Measurements from ENCODE around the gene SEMA4G. TPM values are rescaled to one million over a fixed set of nuclear protein-coding genes. Genes with fewer than 3 reads are reported as not detected.

The SEMA4G gene
- total RNA-seq, 3 donors from 2014 or later, result 68.5 to 176 (median 91.9) TPM

DNA sequence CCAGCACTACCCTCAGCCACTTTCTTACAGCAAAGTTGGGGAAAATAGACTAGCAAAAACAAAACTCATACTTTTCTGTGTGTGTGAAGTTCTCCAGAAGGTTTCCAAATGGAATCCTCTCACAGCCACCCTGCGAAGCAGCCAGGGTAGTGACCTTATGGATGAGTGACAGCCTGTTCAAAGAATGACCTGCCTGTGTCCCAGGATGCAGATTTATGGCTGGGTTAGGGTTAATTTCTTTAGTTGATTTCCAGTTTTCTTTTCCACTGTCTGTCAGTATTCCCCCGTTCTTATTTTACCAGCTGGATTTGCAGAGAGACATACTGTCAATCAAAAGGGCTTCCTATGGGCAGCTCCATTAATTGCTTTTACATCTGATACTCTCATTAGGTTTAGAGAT is 2.4 kb upstream of the SEMA4G start:
- ATAC-seq (no peak), DNase-seq (no peak)
- Histone ChIP-seq H3K4me3 (no peak overlapping the region), H3K4me1 (ENCODE audit: low read depth) (peaks cover 22% of the 10 kb centered on the region), H3K9me3 (no peaks in the 10 kb centered on the region), H3K36me3 (ENCODE audit: low read depth) (no peaks in the 10 kb centered on the region)
- intact Hi-C loops (cut with DNase I, micrococcal nuclease), result no loop called here
- TF ChIP-seq, protein P1, sequence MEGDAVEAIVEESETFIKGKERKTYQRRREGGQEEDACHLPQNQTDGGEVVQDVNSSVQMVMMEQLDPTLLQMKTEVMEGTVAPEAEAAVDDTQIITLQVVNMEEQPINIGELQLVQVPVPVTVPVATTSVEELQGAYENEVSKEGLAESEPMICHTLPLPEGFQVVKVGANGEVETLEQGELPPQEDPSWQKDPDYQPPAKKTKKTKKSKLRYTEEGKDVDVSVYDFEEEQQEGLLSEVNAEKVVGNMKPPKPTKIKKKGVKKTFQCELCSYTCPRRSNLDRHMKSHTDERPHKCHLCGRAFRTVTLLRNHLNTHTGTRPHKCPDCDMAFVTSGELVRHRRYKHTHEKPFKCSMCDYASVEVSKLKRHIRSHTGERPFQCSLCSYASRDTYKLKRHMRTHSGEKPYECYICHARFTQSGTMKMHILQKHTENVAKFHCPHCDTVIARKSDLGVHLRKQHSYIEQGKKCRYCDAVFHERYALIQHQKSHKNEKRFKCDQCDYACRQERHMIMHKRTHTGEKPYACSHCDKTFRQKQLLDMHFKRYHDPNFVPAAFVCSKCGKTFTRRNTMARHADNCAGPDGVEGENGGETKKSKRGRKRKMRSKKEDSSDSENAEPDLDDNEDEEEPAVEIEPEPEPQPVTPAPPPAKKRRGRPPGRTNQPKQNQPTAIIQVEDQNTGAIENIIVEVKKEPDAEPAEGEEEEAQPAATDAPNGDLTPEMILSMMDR (IDR thresholded peaks at IDR 0.05), result no peak

DNA sequence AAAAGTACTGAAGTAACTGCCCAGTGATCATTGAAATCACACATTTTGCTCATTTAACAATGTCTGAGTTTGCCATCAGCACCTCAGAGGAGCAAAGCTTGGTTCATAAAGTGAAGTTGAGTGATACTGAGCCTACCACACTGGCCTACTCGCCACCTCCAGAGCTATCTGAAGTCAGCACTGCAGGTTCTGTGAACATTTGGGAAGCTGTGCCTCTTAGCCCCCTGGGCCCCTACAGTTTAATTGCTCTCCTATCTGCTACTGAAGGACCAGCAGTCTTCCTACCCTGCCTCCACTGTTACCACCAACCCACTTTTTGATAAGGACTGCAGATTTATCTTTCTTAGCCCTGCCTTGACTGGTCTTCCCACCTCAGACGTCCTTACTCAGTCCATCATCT is 2.0 kb upstream of the SEMA4G start:
- Histone ChIP-seq H3K36me3 (ENCODE audit: low read depth) (no peaks in the 10 kb centered on the region), H3K4me3 (no peak overlapping the region), H3K9me3 (no peaks in the 10 kb centered on the region), H3K4me1 (ENCODE audit: low read depth) (peaks cover 26% of the 10 kb centered on the region)
- ATAC-seq (no peak), DNase-seq (no peak)
- TF ChIP-seq, protein P1 (IDR thresholded peaks at IDR 0.05), result no peak
- intact Hi-C loops (cut with DNase I, micrococcal nuclease), result no loop called here

DNA sequence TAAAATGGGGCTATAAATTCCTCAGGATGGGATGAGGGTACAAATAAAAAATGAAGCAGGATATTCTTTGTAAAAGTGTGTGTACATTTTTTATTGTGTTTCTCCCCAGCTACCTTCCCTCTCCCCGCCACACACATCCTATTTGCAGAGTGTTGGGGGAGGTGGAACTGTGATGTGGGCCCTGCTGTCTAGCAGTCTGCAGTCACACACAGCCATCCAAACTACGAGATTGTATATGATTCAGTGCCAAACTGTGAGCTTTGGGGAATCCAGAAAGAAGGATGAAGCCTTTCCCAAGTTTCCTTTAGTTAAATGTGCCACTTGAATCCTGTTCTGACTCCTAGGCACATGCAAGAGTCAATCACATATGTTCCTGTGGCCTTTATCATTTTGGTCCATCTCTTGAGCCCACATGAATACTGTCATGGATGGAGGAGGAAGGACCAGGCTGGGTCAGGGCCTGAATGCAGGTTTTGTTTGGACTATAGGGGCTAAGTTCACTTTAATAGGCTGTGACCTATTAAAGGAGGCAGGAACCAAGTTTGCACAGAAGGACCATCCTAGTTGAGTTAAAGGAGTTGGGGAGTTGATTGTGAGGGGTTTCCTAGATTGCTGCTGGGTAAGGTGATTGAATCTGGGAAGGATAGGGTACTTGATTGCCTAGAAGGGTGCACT is 1.1 kb upstream of the SEMA4G start:
- no peaks in the 10 kb centered on the region for H3K9me3 ChIP-seq
- intact Hi-C loops (cut with DNase I, micrococcal nuclease), result no loop called here
- H3K4me3 ChIP-seq, result no peak overlapping the region
- H3K36me3 ChIP-seq (ENCODE audit: low read depth), result no peaks in the 10 kb centered on the region
- TF ChIP-seq, protein P1 (IDR thresholded peaks at IDR 0.05), result no peak
- DNase-seq, result no peak
- H3K4me1 ChIP-seq (ENCODE audit: low read depth), result peaks cover 27% of the 10 kb centered on the region
- peak; percentile 24 for ATAC-seq

DNA sequence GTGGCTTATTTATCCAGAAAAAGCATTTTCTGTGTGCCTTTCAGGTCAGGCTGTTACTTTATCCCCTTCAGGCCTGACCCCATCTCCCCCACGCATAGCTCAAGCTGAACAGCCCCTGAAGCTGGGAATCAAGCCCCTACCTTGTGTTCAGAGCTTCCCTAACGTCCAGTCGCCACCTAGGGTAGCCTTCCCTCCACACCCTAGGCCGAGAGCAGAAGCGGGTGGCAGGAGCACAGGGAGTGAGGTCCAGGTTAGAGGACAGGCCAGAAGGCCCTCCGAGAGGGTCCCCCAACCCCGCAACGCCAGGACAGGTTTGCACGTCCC is 479 bp upstream of the SEMA4G start:
- TF ChIP-seq, protein P1 (IDR thresholded peaks at IDR 0.05), result no peak
- Histone ChIP-seq H3K4me3 (peak overlapping the region; percentile 77), H3K9me3 (no peaks in the 10 kb centered on the region), H3K36me3 (ENCODE audit: low read depth) (no peaks in the 10 kb centered on the region), H3K4me1 (ENCODE audit: low read depth) (peaks cover 27% of the 10 kb centered on the region)
- DNase-seq (peak in 1 of 3 donors; percentile 65), ATAC-seq (peak; percentile 21)
- intact Hi-C loops (cut with DNase I, micrococcal nuclease), result no loop called here

DNA sequence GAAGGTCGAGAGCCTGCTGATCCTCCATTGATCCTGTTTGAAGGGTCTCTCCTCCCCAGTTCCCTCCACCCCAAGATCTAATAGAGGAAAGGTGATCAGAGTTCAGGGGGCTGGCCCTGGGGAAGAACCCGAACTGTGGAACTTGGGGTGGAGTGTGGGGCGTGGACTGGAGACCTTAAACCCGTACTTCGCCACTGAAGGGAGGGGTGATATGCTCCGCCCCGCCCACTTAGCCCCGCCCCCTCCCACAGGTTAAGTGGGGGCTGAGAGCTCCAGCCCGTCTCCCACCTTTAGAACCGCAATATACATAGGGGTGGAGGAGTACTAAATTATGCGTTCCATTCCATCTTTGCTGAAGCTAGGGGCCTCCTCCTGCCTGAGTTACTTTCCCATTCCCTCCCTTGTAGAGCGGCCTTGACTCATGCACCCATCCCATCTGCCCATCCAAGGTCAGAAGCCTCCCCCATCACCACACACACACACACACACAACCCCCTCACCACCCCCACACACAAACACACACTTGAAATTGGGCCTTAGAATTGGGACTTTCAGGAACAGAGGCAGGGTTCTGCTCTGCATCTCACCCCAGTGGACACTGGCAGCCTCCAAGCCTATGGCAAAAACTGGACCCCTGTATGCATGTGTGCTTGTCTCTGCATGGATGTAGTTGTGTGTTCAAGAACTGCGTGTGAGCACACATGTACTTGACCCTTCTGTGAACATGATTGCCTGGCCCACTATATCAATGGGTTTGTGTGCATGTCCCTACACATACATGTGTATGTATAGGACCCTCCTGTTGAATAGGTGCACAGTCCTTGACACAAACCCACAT is 991 bp downstream of the SEMA4G start:
- TF ChIP-seq, protein P1 (IDR thresholded peaks at IDR 0.05), result no peak
- Histone ChIP-seq H3K4me3 (peak overlapping the region; percentile 77), H3K9me3 (no peaks in the 10 kb centered on the region), H3K36me3 (ENCODE audit: low read depth) (no peaks in the 10 kb centered on the region), H3K4me1 (ENCODE audit: low read depth) (peaks cover 27% of the 10 kb centered on the region)
- DNase-seq, result peak; percentile 89 to 95 (median 91)
- intact Hi-C loops (cut with DNase I, micrococcal nuclease), result no loop called here
- ATAC-seq, result peak; percentile 73
